OCI-LY3 (cell line): Measurements from ENCODE around the gene HS2ST1.

ENCODE experiments used
- CTCF ChIP-seq: fragments of 200-600, 300-600 bp; sonication (generic); IDR thresholded peaks from 2 replicates; pipeline ENCODE4 v1.5.1; 2014; ENCODE audit warnings: antibody characterized with exemption, low read length, low read depth
- EZH2phosphoT487 ChIP-seq: fragments of 200-600 bp; shearing (Covaris generic); IDR thresholded peaks from 2 replicates; pipeline ENCODE4 v1.6.1; 2018; ENCODE audit warnings: antibody characterized with exemption, mixed run types, low read depth

GRCh38 chr1:87093286-87093685 lies 178.9 kb downstream of the HS2ST1 start:
- no peak for TF ChIP-seq CTCF
- no peak for TF ChIP-seq EZH2phosphoT487
